ENCODE data around the gene SLC16A7.

DNA sequence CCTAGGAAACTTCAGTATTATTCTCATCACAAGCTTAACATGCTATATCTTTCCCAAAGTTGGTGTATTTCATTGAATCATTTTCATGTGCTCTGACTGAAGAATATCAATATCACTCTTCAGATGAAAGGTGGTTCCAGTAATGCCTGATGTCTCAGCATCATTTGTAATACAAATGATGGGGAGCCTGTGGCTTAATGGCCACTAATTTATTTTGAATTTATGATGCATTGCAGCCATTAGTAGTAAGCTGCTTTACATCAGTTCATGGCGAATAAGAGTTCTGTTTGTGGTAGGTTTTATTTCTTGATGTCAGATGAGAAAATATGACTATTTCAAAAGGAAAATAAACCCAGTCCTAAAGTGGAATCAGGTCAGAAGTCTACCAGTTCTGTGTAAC, 139.4 kb downstream of the SLC16A7 start:
- TF ChIP-seq CTCF (IDR thresholded peaks at IDR 0.05; ENCODE audit: poor library complexity, severe bottlenecking) (no peak), EZH2 (IDR thresholded peaks at IDR 0.05; ENCODE audit: borderline replicate concordance, insufficient read depth, low read length, poor library complexity, severe bottlenecking) (no peak), EP300 (conservative IDR thresholded peaks at IDR 0.05; ENCODE audit: poor library complexity, severe bottlenecking) (no peak), POLR2AphosphoS5 (IDR thresholded peaks at IDR 0.05) (no peak)
- TF ChIP-seq, protein P1, sequence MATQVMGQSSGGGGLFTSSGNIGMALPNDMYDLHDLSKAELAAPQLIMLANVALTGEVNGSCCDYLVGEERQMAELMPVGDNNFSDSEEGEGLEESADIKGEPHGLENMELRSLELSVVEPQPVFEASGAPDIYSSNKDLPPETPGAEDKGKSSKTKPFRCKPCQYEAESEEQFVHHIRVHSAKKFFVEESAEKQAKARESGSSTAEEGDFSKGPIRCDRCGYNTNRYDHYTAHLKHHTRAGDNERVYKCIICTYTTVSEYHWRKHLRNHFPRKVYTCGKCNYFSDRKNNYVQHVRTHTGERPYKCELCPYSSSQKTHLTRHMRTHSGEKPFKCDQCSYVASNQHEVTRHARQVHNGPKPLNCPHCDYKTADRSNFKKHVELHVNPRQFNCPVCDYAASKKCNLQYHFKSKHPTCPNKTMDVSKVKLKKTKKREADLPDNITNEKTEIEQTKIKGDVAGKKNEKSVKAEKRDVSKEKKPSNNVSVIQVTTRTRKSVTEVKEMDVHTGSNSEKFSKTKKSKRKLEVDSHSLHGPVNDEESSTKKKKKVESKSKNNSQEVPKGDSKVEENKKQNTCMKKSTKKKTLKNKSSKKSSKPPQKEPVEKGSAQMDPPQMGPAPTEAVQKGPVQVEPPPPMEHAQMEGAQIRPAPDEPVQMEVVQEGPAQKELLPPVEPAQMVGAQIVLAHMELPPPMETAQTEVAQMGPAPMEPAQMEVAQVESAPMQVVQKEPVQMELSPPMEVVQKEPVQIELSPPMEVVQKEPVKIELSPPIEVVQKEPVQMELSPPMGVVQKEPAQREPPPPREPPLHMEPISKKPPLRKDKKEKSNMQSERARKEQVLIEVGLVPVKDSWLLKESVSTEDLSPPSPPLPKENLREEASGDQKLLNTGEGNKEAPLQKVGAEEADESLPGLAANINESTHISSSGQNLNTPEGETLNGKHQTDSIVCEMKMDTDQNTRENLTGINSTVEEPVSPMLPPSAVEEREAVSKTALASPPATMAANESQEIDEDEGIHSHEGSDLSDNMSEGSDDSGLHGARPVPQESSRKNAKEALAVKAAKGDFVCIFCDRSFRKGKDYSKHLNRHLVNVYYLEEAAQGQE (IDR thresholded peaks at IDR 0.05; ENCODE audit: borderline replicate concordance): no peak
